Measurements from ENCODE around the gene SFMBT2. TPM values are rescaled to one million over a fixed set of nuclear protein-coding genes. Genes with fewer than 3 reads are reported as not detected.

The SFMBT2 gene
- total RNA-seq, 1 experiment from 2014 or later, result 1.3 TPM

DNA sequence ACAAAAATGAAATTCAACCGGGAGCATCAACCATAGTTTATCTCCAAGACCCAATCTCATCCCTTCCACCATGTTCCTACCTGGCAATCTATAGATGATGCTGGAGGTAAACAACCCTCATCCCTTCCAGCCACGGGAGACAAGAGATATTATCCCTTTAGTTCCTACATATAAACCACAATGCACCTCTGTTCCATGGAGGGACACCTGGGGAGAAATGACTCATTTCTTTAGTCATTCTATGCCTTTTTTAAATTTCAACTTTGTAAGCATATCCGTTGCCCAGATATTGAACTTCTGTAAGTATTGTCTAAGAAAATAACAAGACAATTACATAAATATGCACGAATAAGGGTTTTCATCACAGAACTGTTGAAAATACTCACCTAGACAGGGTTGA is 15.5 kb upstream of the SFMBT2 start:
- no peak for DNase-seq (ENCODE audit: low read depth, low spot score)
- no TSS peak for BruUV-seq (replicated peaks)
- in situ Hi-C loops (cut with HindIII; ENCODE audit: low pct_unique_long_range_greater_than_20kb, low sequenced_read_pairs), result no loop called here

DNA sequence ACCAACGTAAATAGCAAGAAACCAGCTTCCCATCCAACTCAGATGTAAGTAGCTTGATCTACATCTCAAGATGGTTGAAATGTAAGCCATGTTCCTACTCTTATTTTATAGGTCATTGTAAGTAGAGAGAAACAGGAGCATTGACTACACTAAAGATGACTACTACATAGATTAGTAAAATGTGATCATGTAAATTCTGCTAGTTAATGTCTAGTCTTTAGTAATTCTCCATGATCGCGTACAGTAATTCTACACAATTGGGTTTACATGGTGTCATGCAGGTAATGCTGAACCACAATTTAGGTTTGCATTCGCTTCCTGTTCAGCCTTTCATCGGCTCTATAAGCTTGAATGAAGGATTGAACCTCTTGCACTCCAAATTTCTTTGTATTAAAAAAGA is 14.9 kb upstream of the SFMBT2 start:
- no TSS peak for BruUV-seq (replicated peaks)
- no peaks in the 10 kb centered on the region for H3K4me1 ChIP-seq (ENCODE audit: control insufficient read depth, insufficient read depth, low read length)
- ATAC-seq, result no peak
- ChIA-PET POLR2A (no interaction called here), CTCF (no interaction called here)
- no peak overlapping the region for H3K27ac ChIP-seq (ENCODE audit: low read length)
- no peaks in the 10 kb centered on the region for H3K27me3 ChIP-seq (ENCODE audit: control insufficient read depth, insufficient read depth, low read length)
- no peak overlapping the region for H3K4me3 ChIP-seq (ENCODE audit: low read depth in 2 of 2, low read length in 2 of 2)
- TF ChIP-seq POLR2AphosphoS5 (IDR thresholded peaks at IDR 0.05; ENCODE audit: low read depth, low read length) (no peak), SIN3A (IDR thresholded peaks at IDR 0.05; ENCODE audit: borderline replicate concordance, insufficient read depth, low read depth, low read length) (no peak), TCF7L2 (IDR thresholded peaks at IDR 0.05; ENCODE audit: low read depth, low read length) (no peak)
- TF ChIP-seq, protein P1, sequence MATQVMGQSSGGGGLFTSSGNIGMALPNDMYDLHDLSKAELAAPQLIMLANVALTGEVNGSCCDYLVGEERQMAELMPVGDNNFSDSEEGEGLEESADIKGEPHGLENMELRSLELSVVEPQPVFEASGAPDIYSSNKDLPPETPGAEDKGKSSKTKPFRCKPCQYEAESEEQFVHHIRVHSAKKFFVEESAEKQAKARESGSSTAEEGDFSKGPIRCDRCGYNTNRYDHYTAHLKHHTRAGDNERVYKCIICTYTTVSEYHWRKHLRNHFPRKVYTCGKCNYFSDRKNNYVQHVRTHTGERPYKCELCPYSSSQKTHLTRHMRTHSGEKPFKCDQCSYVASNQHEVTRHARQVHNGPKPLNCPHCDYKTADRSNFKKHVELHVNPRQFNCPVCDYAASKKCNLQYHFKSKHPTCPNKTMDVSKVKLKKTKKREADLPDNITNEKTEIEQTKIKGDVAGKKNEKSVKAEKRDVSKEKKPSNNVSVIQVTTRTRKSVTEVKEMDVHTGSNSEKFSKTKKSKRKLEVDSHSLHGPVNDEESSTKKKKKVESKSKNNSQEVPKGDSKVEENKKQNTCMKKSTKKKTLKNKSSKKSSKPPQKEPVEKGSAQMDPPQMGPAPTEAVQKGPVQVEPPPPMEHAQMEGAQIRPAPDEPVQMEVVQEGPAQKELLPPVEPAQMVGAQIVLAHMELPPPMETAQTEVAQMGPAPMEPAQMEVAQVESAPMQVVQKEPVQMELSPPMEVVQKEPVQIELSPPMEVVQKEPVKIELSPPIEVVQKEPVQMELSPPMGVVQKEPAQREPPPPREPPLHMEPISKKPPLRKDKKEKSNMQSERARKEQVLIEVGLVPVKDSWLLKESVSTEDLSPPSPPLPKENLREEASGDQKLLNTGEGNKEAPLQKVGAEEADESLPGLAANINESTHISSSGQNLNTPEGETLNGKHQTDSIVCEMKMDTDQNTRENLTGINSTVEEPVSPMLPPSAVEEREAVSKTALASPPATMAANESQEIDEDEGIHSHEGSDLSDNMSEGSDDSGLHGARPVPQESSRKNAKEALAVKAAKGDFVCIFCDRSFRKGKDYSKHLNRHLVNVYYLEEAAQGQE (IDR thresholded peaks at IDR 0.05; ENCODE audit: insufficient read depth in 1 of 2, low read depth in 2 of 2, low read length in 1 of 2), result no peak
- TF ChIP-seq, protein P2, sequence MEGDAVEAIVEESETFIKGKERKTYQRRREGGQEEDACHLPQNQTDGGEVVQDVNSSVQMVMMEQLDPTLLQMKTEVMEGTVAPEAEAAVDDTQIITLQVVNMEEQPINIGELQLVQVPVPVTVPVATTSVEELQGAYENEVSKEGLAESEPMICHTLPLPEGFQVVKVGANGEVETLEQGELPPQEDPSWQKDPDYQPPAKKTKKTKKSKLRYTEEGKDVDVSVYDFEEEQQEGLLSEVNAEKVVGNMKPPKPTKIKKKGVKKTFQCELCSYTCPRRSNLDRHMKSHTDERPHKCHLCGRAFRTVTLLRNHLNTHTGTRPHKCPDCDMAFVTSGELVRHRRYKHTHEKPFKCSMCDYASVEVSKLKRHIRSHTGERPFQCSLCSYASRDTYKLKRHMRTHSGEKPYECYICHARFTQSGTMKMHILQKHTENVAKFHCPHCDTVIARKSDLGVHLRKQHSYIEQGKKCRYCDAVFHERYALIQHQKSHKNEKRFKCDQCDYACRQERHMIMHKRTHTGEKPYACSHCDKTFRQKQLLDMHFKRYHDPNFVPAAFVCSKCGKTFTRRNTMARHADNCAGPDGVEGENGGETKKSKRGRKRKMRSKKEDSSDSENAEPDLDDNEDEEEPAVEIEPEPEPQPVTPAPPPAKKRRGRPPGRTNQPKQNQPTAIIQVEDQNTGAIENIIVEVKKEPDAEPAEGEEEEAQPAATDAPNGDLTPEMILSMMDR (IDR thresholded peaks at IDR 0.05), result no peak
- intact Hi-C loops (cut with micrococcal nuclease; ENCODE audit: unreplicated experiment), result no loop called here
- no peaks in the 10 kb centered on the region for H3K9me3 ChIP-seq (ENCODE audit: control insufficient read depth, insufficient read depth, low read depth, low read length)
- no peaks in the 10 kb centered on the region for H3K36me3 ChIP-seq (ENCODE audit: control insufficient read depth, insufficient read depth, low read length)
- in situ Hi-C loops (cut with HindIII; ENCODE audit: low pct_unique_long_range_greater_than_20kb, low sequenced_read_pairs), result no loop called here
- no peak for DNase-seq (ENCODE audit: low read depth, low spot score)

More for the DNA sequence above, 15.5 kb upstream of the SFMBT2 start:
- H3K27me3 ChIP-seq (ENCODE audit: control insufficient read depth, insufficient read depth, low read length), result no peaks in the 10 kb centered on the region
- H3K36me3 ChIP-seq (ENCODE audit: control insufficient read depth, insufficient read depth, low read length), result no peaks in the 10 kb centered on the region
- POLR2A ChIA-PET, result no interaction called here
- intact Hi-C loops (cut with micrococcal nuclease; ENCODE audit: unreplicated experiment), result no loop called here
- TF ChIP-seq, protein P2 (IDR thresholded peaks at IDR 0.05), result no peak
- no peak for TF ChIP-seq POLR2AphosphoS5 (IDR thresholded peaks at IDR 0.05; ENCODE audit: low read depth, low read length)
- TF ChIP-seq, protein P1 (IDR thresholded peaks at IDR 0.05; ENCODE audit: insufficient read depth in 1 of 2, low read depth in 2 of 2, low read length in 1 of 2), result no peak
- TF ChIP-seq TCF7L2 (IDR thresholded peaks at IDR 0.05; ENCODE audit: low read depth, low read length), result no peak
- TF ChIP-seq SIN3A (IDR thresholded peaks at IDR 0.05; ENCODE audit: borderline replicate concordance, insufficient read depth, low read depth, low read length), result no peak
- H3K4me3 ChIP-seq (ENCODE audit: low read depth in 2 of 2, low read length in 2 of 2), result no peak overlapping the region
- H3K9me3 ChIP-seq (ENCODE audit: control insufficient read depth, insufficient read depth, low read depth, low read length), result no peaks in the 10 kb centered on the region
- no peaks in the 10 kb centered on the region for H3K4me1 ChIP-seq (ENCODE audit: control insufficient read depth, insufficient read depth, low read length)
- CTCF ChIA-PET, result no interaction called here
- no peak overlapping the region for H3K27ac ChIP-seq (ENCODE audit: low read length)
- ATAC-seq, result no peak

Measured in Panc1 (cell line).